Activated T-cell treated with anti-CD3 and anti-CD28 coated beads, Interleukin-2, amount 50 U/mL, for 24 hours (primary cell): ENCODE measurements around the gene SLC6A2.

Experiments
- DNase-seq: peaks from one replicate; pipeline ENCODE4 v3.0.0-alpha.2; 2020
- H3K27ac Mint-ChIP-seq: 2 replicates; pipeline ENCODE4 v1.8.0; 2020; ENCODE audit warnings: mild to moderate bottlenecking, mixed read lengths
- H3K27me3 Mint-ChIP-seq: 2 replicates; pipeline ENCODE4 v1.8.0; 2020; ENCODE audit warnings: mixed read lengths
- H3K36me3 Mint-ChIP-seq: 2 replicates; pipeline ENCODE4 v1.8.0; 2020; ENCODE audit warnings: low read depth, mixed read lengths
- H3K4me1 Mint-ChIP-seq: 2 replicates; pipeline ENCODE4 v1.8.0; 2020; ENCODE audit warnings: low read depth, mixed read lengths
- H3K4me3 Mint-ChIP-seq: 2 replicates; pipeline ENCODE4 v1.8.0; 2020; ENCODE audit warnings: mild to moderate bottlenecking, moderate library complexity, mixed read lengths
- H3K9me3 Mint-ChIP-seq: 2 replicates; pipeline ENCODE4 v1.8.0; 2020; ENCODE audit warnings: mixed read lengths

SLC6A2 gene

DNA sequence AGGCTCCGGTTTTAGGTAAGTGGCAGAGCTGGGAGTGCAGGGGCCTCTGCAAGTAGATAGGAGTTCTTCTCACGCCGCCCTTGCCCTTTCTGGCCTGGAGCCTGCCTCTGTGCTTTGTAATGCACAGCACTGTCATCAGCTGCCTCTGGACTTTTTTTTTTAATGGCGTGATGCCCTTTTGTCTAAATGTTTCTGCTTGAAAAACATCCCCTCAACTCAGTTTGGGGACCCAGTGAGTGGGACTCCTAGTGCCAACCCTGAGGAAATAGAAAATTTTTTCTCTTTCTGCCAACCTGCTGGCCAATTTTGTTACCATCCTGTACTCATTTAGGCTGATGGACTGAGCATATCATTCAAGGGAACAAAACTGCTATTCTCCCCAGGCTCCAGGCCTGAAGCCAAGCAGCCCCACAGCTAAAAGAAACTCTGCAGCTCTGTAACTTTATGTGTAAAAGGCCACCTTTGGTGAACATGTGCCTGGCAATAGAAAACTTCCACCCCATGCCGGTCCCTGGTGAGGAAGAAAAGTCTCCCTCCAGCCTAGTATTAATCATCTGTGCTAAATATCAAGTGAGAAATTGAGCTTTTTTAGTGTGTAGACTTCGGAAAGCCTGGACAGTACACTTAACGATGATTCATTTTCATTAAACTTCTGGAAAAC lies 22.5 kb downstream of the SLC6A2 start:
- H3K9me3 Mint-ChIP-seq = no peaks in the 10 kb centered on the region
- no peak for DNase-seq
- peaks cover 19% of the 10 kb centered on the region for H3K27me3 Mint-ChIP-seq
- H3K4me1 Mint-ChIP-seq = no peaks in the 10 kb centered on the region
- H3K27ac Mint-ChIP-seq = no peak overlapping the region
- no peak overlapping the region for H3K4me3 Mint-ChIP-seq
- H3K36me3 Mint-ChIP-seq = no peaks in the 10 kb centered on the region

DNA sequence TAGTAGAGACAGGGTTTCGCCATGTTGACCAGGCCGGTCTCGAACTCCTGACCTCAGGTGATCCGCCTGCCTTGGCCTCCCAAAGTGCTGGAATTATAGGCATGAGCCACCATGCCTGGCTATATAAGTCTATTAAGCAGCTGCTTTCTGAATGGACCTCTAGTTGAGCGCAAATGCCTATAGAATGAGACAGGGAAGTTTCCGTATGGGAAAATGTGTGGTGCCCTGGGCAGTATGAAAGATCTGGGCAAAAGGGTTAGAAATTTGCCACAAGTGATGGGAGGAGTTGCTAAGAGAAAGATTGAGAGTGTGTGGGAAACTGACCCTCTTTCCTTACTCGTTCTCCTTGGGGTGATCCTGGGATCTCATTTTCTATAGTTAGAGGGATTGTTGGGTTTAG lies 26.3 kb downstream of the SLC6A2 start:
- Mint-ChIP-seq H3K36me3 (no peaks in the 10 kb centered on the region), H3K27me3 (peaks cover 20% of the 10 kb centered on the region), H3K4me1 (no peaks in the 10 kb centered on the region), H3K27ac (no peak overlapping the region), H3K9me3 (no peaks in the 10 kb centered on the region), H3K4me3 (no peak overlapping the region)
- no peak for DNase-seq

GRCh38 chr16:55685973-55686372 lies 30.2 kb downstream of the SLC6A2 start:
- H3K9me3 Mint-ChIP-seq = no peaks in the 10 kb centered on the region
- no peaks in the 10 kb centered on the region for H3K4me1 Mint-ChIP-seq
- DNase-seq = no peak
- no peak overlapping the region for H3K4me3 Mint-ChIP-seq
- H3K36me3 Mint-ChIP-seq = no peaks in the 10 kb centered on the region
- H3K27me3 Mint-ChIP-seq = peaks cover 24% of the 10 kb centered on the region
- no peak overlapping the region for H3K27ac Mint-ChIP-seq

GRCh38 chr16:55686671-55687070 lies 30.9 kb downstream of the SLC6A2 start:
- no peaks in the 10 kb centered on the region for H3K4me1 Mint-ChIP-seq
- no peaks in the 10 kb centered on the region for H3K9me3 Mint-ChIP-seq
- no peak overlapping the region for H3K4me3 Mint-ChIP-seq
- DNase-seq = no peak
- H3K27ac Mint-ChIP-seq = no peak overlapping the region
- H3K27me3 Mint-ChIP-seq = peaks cover 24% of the 10 kb centered on the region
- H3K36me3 Mint-ChIP-seq = no peaks in the 10 kb centered on the region

DNA sequence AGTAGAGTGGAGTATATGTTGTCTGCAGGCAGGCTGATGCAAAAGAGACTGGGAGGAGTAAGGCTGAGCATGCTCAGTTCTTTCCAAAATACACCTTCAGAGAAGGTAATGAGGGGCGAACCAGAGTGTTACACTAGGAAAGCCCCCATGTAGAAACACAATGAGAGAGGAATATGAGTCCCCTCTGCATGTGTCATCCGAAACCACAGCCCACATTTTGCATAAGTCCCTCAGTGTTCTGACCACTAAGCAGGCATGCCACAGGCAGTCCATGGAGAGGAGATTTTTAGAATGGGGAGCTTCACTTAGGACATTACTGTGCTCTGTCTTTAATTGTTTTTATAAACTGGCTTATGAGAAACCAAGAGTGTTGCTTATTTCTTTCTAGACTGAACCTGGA lies 32.0 kb downstream of the SLC6A2 start:
- Mint-ChIP-seq H3K4me1 (no peaks in the 10 kb centered on the region), H3K27me3 (peaks cover 17% of the 10 kb centered on the region), H3K27ac (no peak overlapping the region), H3K4me3 (no peak overlapping the region), H3K9me3 (no peaks in the 10 kb centered on the region), H3K36me3 (no peaks in the 10 kb centered on the region)
- no peak for DNase-seq

- no peaks in the 10 kb centered on the region for H3K36me3 Mint-ChIP-seq
- no peaks in the 10 kb centered on the region for H3K9me3 Mint-ChIP-seq
- no peak for DNase-seq
- no peaks in the 10 kb centered on the region for H3K4me1 Mint-ChIP-seq
- peaks cover 15% of the 10 kb centered on the region for H3K27me3 Mint-ChIP-seq
- H3K4me3 Mint-ChIP-seq = no peak overlapping the region
- H3K27ac Mint-ChIP-seq = no peak overlapping the region
Measured at GRCh38 chr16:55690841-55691240, 35.1 kb downstream of the SLC6A2 start.

GRCh38 chr16:55691771-55692170 lies 36.0 kb downstream of the SLC6A2 start:
- H3K9me3 Mint-ChIP-seq = no peaks in the 10 kb centered on the region
- no peaks in the 10 kb centered on the region for H3K4me1 Mint-ChIP-seq
- H3K27ac Mint-ChIP-seq = no peak overlapping the region

GRCh38 chr16:55695595-55695994 lies 39.8 kb downstream of the SLC6A2 start:
- Mint-ChIP-seq H3K4me1 (no peaks in the 10 kb centered on the region), H3K27ac (no peak overlapping the region), H3K27me3 (no peaks in the 10 kb centered on the region), H3K9me3 (no peaks in the 10 kb centered on the region), H3K36me3 (no peaks in the 10 kb centered on the region), H3K4me3 (no peak overlapping the region)
- DNase-seq = no peak

More at GRCh38 chr16:55691771-55692170, 36.0 kb downstream of the SLC6A2 start:
- Mint-ChIP-seq H3K36me3 (no peaks in the 10 kb centered on the region), H3K4me3 (no peak overlapping the region), H3K27me3 (peaks cover 15% of the 10 kb centered on the region)
- DNase-seq = no peak

- Mint-ChIP-seq H3K27ac (no peak overlapping the region), H3K4me3 (no peak overlapping the region), H3K4me1 (no peaks in the 10 kb centered on the region), H3K27me3 (no peaks in the 10 kb centered on the region), H3K9me3 (no peaks in the 10 kb centered on the region), H3K36me3 (no peaks in the 10 kb centered on the region)
- DNase-seq = no peak
Measured at GRCh38 chr16:55697867-55698266, 42.1 kb downstream of the SLC6A2 start.

- no peaks in the 10 kb centered on the region for H3K27me3 Mint-ChIP-seq
- H3K27ac Mint-ChIP-seq = no peak overlapping the region
- no peak for DNase-seq
- H3K4me1 Mint-ChIP-seq = peaks cover 4% of the 10 kb centered on the region
- no peak overlapping the region for H3K4me3 Mint-ChIP-seq
- H3K36me3 Mint-ChIP-seq = no peaks in the 10 kb centered on the region
- H3K9me3 Mint-ChIP-seq = no peaks in the 10 kb centered on the region
Measured at GRCh38 chr16:55698331-55698730, 42.5 kb downstream of the SLC6A2 start.

DNA sequence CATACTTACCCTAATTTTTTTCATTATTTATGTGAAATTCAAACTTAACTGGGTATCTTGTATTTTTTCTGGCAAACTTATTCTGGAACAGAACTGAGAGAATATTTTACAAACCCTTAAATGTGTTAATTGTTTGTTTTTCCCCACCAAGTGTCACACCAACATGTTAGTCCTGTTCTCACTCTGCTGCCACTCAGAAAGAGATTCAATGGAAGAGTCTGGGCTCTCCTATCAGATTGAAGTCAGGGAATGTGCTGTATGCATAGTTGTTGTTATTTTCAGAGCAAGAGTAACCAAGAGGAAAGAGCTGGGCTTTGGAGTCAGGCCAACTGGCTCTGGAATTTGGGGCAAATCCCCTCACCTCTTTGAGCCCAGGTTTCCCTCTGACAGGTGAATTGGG lies 43.2 kb downstream of the SLC6A2 start:
- no peak overlapping the region for H3K4me3 Mint-ChIP-seq
- H3K27ac Mint-ChIP-seq = no peak overlapping the region
- H3K27me3 Mint-ChIP-seq = peaks cover 4% of the 10 kb centered on the region
- H3K9me3 Mint-ChIP-seq = no peaks in the 10 kb centered on the region
- DNase-seq = no peak
- peaks cover 4% of the 10 kb centered on the region for H3K4me1 Mint-ChIP-seq
- no peaks in the 10 kb centered on the region for H3K36me3 Mint-ChIP-seq

DNA sequence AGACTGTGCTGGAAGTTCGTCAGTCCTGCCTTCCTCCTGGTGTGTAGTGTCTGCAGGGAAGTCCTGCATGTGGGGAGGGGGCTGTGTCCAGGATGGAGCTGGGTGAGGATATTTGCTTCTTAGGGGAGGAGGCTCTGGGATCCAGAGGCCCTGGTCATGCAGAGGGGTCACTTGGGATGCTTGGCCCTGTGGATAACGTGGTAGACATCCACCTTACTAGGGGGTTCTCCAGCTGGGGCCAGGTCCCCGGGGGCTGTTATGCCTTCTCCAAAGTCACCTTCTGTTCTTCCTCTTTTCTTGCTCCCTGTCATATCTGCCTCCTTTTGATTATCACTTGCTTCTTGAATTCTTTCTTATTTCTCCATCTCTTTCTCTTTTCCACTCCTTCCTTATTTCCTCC lies 43.8 kb downstream of the SLC6A2 start:
- DNase-seq = no peak
- H3K9me3 Mint-ChIP-seq = no peaks in the 10 kb centered on the region
- H3K27ac Mint-ChIP-seq = no peak overlapping the region
- H3K36me3 Mint-ChIP-seq = no peaks in the 10 kb centered on the region
- H3K4me3 Mint-ChIP-seq = no peak overlapping the region
- H3K4me1 Mint-ChIP-seq = peaks cover 4% of the 10 kb centered on the region
- H3K27me3 Mint-ChIP-seq = peaks cover 11% of the 10 kb centered on the region

DNA sequence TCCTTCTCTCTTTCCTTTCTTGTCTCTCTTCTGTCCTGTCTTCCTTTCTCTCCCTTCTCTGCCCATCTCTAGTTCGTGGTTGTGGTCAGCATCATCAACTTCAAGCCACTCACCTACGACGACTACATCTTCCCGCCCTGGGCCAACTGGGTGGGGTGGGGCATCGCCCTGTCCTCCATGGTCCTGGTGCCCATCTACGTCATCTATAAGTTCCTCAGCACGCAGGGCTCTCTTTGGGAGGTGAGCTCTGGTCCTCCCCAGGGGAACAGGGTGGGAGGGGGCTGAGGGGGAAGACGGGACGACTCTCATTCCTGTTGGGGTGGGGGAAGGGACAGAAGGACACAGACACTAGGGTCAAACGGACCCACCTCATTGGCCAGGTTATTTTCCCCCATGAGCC lies 44.3 kb downstream of the SLC6A2 start:
- Mint-ChIP-seq H3K4me1 (peaks cover 4% of the 10 kb centered on the region), H3K4me3 (no peak overlapping the region)

GRCh38 chr16:55700961-55701360 lies 45.2 kb downstream of the SLC6A2 start:
- Mint-ChIP-seq H3K4me3 (no peak overlapping the region), H3K27me3 (peaks cover 12% of the 10 kb centered on the region), H3K4me1 (peaks cover 4% of the 10 kb centered on the region), H3K27ac (no peak overlapping the region), H3K36me3 (no peaks in the 10 kb centered on the region), H3K9me3 (no peaks in the 10 kb centered on the region)
- no peak for DNase-seq

More for the DNA sequence above, 44.3 kb downstream of the SLC6A2 start:
- no peaks in the 10 kb centered on the region for H3K36me3 Mint-ChIP-seq
- no peak for DNase-seq
- H3K9me3 Mint-ChIP-seq = no peaks in the 10 kb centered on the region
- H3K27me3 Mint-ChIP-seq = peaks cover 12% of the 10 kb centered on the region
- no peak overlapping the region for H3K27ac Mint-ChIP-seq

- Mint-ChIP-seq H3K27me3 (peaks cover 12% of the 10 kb centered on the region), H3K4me1 (peaks cover 4% of the 10 kb centered on the region), H3K27ac (no peak overlapping the region), H3K9me3 (no peaks in the 10 kb centered on the region), H3K36me3 (no peaks in the 10 kb centered on the region), H3K4me3 (no peak overlapping the region)
- peak; percentile 57 for DNase-seq
Measured at GRCh38 chr16:55701442-55702319, 45.9 kb downstream of the SLC6A2 start.
